IPS DF 4.7 (cell line): ENCODE measurements around the gene HMGCL.
"Not testable (repeated sequence)": the region's sequence is repeated elsewhere in the genome, so short reads cannot be mapped to it uniquely, and the experiment has no call there.

Experiments
- DNase-seq: peaks from one replicate; pipeline ENCODE4 v3.0.0-alpha.2; 2013; ENCODE audit warnings: low spot score; ENCODE audit errors: extremely low read depth

The HMGCL gene

DNA sequence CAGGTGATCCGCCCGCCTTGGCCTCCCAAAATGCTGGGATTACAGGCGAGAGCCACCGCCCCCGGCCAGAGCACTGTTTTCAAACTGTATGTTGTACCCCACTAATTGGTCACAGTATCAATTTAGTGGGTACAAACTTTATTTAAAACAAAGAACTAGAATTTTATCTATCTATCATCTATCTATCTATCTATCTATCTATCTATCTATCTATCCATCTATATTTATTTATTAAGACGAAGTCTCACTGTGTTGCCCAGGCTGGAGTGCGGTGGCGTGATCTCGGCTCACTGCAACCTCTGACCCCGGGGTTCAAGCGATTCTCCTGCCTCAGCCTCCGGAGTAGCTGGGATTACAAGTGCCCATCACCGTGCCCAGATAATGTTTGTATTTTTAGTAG is 1.4 kb upstream of the HMGCL start:
- not testable (repeated sequence) for DNase-seq

DNA sequence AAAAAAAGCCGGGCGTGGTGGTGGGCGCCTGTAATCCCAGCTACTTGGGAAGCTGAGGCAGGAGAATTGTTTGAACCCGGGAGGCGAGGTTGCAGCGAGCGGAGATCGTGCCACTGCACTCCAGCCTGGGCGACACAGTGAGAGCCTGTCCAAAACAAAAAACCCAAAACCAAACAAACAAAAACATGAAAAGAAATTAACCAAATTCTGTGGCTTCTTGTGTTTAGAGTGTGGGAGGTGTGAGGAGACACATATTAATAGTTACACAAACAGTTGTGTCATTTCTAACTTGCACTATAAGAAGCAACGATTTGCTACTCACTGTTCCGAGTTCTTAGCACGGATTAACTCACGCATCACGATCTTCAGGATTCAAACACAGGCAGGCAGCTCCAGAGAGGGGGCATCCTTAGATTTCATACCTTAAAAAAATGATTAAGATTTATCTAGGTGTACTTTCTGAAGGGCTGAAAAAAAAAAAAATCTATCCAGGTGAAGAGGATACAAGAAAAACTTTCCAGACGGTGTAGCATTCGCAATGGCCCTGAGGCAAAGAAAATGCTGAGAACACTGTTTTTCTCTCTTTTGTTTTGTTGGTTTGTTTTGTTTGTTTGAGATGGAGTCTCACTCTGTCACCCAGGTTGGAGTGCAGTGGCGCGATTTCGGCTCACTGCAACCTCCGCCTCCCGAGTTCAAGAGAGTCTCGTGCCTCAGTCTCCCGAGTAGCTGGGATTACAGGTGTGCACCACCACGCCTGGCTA is 713 bp upstream of the HMGCL start:
- DNase-seq, result no peak

DNA sequence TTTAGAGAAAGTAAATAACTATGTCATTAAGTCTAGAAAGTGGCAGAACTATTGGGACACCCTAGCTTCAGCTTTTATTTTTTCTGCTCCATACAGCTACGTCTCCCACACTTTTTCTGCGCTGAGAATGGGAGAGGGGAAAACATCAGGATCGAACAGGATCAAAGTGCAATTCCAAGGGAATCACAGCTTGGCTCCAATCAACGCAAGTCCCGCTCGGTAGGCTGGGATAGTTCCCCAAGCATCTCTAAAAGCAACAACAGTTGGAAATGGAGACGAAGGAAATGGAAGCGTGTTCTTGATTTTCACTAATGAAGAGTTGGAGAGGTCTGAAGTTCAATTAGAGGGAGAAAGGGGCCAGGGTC is 536 bp downstream of the HMGCL start:
- no peak for DNase-seq

DNA sequence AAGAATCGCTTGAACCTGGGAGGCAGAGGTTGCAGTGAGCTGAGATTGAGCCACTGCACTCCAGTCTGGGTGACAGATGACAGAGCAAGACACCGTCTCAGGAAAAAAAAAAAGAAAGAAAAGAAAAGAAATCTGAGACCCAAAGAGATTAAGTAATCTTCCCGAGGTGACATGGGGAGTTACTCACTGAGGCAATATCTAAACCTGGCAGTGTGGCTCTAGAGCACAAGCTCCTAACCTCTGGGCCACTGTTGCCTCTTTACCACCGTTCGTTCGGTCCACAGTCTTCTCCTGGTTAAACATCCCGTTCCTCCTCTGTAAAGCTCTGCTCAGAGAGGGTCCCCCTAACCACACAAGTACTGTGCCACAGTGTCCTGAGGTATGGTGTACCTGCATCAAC is 1.5 kb downstream of the HMGCL start:
- no peak for DNase-seq

DNA sequence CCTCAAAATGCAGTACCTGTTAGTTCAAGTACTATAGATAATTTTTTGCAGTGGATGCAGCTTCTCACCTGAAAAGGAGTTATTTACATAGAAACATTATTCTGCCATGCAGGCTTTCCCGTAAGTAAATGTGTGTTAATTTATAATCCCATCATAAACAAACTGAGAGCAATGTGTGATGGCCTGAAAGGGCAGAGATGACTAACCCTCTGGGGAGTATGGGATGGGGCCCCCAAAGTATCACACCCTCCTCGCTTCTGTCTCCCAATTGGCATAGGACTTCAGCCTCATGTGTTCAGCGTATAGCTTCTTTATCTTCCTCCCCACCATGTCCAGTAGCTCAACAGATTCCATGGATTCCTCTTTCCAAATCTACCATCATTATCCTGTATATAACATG is 7.6 kb downstream of the HMGCL start:
- no peak for DNase-seq

DNA sequence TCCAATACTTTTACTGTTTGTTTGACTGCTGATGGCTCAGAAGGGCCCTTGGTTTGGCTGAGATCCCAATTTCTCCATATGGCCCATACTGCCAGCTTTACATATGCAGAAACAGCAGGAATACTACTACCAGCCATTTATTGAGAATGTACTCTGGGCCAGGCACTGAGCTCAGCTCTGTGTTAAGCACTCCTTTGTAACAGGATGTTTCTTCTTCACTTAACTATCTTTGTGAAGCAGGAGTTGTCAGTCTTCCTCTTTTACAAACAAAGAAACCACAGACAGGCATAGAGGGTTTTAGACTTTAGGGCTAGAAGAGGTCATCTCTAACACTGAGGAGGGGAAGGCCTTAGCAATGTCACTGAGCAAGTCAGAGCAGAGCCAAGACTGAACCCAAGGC is 8.3 kb downstream of the HMGCL start:
- DNase-seq, result no peak

DNA sequence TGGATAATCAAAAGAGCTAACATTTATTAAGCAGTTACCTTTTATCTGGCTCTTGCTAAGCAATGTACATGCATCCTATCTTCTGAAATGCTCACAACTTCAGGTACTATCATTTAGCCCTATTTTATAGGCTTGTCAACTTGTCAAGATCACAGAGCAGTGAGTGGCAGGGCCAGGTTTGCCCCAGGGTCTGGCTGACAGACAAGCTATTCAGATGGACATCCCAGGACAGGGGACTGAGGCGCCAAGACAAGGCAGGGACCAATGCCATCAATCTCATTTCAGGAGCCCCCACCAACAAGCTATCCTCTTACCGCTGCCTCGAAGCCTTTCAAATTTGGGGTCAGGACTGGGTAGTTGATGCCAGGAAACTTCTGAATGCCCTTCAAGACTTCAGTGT is 8.9 kb downstream of the HMGCL start:
- no peak for DNase-seq

DNA sequence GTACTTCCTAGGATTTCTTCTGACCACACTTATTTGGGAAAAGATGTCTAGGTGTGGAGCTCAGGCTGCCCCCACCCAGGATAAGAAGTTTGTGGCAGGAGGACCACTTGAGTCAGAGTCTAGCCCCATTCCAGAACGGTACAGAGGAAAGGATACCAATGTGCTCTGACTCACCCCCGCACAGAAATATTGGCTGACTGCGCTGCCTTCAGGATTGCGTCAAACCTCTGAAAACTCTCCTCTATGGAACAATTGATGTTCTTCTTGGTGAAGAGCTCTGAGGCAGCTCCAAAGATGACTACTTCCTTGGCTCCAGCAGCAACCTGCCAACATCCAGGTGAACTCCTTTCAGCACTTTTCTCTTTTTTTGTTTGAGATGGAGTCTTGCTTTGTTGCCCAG is 11.2 kb downstream of the HMGCL start:
- DNase-seq, result no peak

DNA sequence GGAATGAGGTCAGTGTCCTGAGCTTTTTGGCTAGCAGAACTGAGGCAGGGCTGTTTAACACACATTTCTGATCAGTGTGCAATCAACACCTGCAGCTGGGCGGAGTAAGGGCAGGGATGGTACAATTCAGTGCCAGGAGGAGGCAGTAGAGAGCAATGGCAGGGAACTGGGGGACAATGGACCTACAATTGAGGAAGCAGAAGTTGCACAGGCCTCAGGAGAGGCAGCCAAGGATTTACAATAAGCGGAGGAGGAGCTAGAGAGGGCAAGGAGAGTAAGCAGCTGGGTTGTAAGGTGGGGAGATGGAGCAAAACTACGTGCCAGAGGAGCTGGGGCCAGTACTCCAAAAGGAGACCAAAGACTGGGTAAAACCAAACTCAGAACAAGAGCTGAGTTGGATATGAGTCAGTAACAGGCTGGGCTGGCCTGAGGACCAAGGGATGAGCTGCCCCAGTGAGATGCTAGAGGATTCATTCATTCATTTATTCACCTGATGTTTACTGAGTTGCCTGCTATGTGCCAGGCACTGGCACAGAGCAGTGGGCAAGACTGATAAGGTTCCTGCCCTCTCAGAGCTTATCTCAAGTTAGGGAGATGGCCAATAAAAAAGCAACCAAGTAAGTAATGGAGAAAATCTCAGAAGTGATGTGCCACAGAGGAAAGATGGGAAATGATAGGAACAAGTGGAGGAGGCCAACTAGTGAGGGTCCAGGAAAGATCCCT is 14.2 kb downstream of the HMGCL start:
- DNase-seq, result no peak

DNA sequence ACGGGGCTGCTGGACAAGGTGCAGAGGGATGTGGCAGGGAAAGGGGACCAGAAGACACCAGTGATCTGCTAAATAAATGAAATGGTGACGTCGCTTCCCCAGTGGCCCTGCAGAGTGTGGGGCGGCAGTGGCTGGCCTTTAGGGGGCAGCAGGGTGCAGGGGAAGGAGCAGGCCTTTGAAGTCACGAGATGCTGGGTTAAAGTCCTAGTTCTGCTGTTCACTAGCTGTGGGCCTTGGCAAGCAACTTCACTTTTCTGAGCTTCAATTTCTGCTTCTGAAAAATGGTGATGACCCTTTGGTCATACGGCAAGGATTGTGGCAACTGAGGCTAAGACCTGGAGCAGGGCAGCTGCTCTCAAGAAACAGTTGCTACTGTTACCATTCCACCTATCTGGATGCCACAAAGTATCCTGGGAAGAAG is 15.5 kb downstream of the HMGCL start:
- DNase-seq, result no peak

DNA sequence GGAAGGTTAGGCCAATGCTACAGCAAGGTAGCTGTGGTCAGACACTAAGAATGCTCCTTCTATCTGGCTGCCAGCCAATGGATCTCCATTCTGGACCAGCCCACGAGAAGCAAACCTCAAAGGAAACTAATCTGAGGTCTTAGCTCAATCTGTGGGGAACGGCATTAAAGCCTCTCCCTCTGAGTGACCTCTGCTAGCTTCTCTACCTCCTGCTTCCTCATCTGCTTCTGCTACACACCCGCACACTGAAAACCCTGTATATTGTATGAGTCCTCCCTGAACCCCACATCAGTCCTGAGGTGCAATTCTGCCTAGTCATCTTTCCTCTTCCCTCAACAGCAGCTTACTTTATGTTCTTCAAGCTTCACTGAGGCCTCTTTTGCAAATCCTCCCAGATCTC is 17.8 kb downstream of the HMGCL start:
- DNase-seq, result no peak

DNA sequence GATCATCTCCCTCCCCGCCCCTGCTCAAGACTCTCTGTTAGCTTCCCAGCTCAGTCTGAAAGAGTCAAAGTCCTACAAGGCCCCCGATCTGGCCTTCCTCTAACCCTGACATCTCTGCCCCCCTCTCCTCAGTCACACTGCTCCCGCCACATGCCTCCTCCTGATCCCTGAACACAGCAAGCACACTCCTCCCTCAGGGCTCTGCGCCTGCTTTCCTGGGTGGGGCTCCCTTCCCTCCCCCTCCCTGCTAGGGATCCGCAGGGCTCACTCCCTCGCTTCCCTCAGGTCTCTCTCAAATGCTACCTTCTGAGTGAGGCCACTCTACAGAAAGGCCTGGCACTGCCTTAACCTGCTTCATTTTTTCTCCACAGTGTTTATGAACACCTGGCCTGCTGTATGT is 18.9 kb downstream of the HMGCL start:
- DNase-seq, result no peak

DNA sequence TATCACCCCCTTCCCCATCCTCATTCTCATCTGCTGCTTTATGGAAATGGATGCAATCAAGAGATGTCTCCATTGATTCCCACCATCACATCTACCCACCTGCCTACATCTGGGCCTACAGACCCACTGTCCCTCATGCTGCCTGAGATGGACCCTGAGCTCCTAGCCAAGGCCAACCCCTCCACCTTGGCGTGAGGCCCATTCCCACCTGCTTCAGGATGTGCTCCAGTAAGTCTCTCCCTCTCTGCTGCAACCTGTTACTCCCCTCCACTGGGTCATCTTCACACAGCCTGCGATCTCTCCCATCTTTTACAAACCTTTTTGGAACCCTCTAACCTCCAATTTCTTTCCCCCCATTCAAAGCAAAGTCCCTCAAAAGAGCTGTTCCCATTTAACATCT is 20.2 kb downstream of the HMGCL start:
- no peak for DNase-seq

DNA sequence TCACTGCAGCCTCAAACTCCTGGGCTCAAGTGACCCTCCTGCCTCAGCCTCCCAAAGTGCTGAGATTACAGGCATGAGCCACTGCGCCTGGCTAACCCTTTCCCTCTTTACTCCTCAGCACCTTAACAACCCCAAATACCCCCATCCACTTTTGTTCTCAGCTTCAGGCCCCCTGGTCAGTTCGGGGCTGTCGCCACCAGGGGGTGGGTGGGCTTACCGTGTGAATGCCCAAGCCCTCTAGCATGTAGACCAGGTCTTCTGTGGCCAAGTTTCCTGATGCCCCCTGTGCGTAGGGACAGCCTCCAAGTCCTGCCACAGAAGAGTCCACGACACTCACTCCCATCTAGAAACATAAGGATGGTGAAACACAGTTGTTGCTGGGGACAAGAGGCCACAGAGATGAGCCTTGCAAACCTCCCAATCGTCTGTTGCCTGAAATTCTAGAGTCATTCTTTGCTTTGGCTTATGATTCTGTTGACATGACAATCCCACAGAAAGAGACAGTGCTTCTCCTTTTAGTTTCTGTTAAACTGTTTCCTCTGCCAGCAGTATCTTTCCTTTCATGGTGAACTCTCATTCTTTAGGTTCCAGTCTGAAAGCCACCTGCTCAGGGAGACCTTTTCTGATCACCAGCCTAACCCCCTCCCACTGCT is 20.9 kb downstream of the HMGCL start:
- no peak for DNase-seq

DNA sequence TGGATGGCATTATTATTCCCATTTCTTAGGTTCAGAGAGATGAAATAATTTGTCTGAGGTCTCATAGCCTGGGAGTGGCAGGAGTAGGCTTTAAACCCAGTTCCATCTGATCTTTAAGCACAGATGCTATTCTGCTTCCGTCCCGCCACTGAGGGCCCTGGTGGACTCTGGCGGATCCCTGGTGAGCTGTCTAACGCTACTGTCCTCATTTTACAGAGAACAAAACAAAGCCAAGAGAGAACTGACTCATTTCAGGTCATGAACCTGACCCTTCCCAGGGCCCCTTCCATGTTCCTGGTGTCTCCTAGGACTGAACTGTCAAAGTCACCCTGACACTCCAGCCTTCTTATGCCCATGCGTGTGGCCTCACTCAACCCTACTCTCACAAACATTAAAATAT is 21.6 kb downstream of the HMGCL start:
- DNase-seq, result no peak

DNA sequence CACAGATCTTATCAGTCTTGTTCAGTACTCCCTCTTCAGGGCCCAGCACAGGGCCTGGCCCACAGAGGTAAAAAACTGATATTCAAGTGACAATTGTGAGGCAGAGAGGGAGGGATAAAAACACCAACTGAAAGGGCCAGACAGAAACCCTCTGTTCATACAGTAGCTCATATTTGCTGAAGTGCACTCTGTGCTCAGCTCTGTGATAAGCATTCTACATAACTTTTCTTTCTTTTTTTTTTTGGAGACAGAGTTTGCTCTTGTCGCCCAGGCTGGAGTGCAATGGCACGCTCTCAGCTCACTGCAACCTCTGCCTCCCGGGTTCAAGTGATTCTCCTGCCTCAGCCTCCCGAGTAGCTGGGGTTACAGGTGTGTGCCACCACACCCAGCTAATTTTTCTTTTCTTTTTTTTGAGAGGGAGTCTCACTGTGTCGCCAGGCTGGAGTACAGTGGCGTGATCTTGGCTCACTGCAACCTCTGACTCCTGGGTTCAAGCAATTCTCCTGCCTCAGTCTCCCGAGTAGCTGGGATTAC is 22.4 kb downstream of the HMGCL start:
- DNase-seq, result not testable (repeated sequence)

DNA sequence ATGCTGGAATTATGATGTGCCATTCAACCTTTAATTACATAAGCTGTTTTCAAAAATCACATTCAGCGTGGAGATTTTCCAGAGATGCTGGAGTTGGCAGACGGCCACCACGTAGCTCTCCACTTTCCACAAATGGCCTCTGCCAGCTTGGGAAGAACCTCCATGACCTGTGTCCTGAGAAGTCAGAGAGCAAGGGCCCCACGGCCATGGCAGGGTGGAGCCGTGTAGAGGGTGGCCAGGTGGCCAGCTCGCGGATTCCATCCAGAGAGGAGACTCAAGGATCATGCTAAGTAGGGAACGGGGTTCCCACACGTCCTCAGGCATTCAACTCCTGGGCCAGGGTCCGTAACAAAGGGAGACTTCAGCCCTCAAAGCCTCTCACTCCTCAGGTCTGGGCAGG is 23.4 kb downstream of the HMGCL start:
- no peak for DNase-seq

DNA sequence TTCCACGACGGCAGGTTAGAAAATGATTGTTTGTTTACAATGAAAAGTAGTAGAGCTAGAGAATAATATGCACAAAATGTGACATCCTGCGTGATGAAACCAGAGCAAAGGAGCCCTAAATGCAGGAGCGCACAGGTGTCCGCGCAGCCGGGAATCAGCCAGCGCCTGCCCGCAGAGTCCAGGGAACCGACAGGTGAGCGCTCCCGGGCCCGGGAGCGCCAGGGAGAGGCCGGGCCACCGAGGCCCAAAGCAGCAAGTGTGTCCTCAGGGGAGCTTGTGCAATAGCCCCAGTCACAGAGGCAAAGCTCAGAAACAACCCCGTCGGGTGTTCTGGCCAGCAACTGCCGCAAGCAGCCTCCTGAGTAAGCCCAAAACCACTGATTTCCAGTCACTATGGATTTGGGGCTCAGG is 23.9 kb downstream of the HMGCL start:
- DNase-seq, result no peak

DNA sequence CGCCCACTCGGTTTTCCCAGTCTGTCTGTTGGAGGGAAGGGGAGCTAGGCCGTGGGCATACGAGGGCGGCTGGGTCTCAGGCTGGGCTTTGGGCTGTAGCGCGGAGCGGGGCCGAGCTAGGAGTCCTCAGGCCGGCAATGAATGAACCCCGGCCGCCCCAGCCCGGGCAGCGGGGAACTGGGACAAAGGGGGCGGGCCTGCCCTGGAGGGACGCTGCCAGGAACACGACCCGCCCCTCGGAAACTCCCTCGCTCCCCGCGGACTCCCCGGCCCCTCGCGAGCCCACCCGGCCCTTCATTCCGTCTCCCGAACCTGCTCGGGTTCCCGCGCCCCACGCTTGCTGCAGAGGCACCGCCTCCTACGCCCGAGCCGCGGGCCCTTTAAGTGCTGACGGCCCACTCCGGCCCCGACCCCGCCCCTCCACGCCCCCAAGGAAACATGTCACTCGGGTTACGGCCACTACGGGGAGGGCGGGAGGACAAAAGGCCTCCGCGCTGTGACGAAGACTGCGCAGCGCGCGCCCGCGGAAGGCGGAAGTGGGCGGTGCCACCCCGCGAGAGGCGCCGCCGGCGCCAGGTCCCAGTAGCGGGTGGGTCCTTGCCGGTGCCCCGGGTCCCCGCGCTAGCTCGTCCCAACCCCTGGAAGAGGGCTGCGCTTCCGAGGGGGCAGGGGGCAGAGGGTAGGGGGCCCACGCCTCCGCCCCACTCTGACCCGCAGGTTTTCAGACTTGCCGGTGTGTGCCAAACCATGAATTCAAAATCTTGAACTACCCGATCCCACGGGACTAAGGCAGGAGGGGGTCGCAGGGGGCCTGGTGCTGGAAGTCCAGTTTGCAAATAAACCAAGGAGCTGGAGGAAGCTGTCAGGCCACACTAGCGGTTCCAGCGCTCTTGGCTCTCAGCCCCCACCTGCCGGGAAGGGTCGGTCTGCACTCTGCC is 24.6 kb downstream of the HMGCL start, which contains the start of gene GALE:
GALE (minus strand) TSS at position 355 of the 938 bp plus-strand sequence. CDS start 1,747 bp downstream, outside the sequence.
- DNase-seq, result no peak

DNA sequence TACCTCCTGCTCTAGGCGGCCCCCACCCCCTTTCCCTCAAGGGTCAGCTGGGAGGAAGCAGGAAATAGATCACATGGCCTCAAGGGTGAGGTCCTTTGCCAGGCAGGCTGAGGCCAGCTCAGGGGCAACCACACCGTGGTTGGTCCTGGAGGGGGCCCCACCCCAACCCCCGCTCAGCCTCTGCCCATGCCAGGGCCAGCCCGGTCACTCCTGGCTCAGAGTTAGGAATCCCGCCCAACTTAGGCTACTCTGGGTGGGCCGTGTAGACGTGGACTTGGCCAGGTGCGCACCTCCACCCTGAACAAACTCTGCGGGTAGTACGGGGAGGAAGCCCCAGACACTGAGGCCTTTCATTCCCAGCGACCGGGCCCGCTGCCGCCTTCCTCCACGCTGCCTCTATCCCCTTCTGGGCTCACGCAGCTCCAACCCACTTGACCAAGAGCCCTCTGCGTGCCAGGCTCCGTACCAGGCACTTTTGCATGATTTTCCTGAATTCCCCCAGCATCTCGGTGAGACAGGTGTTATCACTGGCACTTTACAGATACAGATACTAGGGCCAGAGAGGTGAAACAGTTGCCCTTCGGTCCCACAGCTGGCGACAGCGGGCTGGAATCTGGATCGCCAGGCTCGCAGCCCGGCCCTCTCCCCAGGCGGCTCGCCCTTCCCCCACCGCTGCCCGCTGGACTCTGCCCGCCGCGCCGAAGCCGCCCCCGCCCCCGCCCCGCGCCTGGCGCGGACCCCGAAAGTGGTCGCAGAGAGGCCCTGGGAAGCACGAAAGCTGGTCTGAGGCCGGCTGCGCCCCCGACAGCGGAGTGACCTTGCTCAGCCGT is 25.4 kb downstream of the HMGCL start:
- no peak for DNase-seq
